Left lung (tissue), 10 donors: ENCODE measurements around the gene GPR142. TPM values are rescaled to one million over a fixed set of nuclear protein-coding genes. Genes with fewer than 3 reads are reported as not detected.

ENCODE experiments used
- ATAC-seq: fragments of 200-7000 bp; cut with Tn5 transposase; one replicate; pipeline ENCODE4 v1.9.1; 2020; ENCODE audit warnings: moderate library complexity
- DNase-seq, 4 donors: peaks; one replicate each; pipeline ENCODE4 v3.0.0-alpha.2; 2013 to 2020
- H3K27ac ChIP-seq, 2 donors: fragments of 200-600 bp; sonication (generic) in 1 of 2; one replicate each; pipeline versions ENCODE4 v1.5.0 to v1.8.0; 2020 to 2021
- H3K27me3 ChIP-seq, 2 donors: fragments of 200-600 bp; sonication (generic) in 1 of 2; one replicate each; pipeline versions ENCODE4 v1.5.0 to v1.8.0; 2020 to 2021
- H3K36me3 ChIP-seq, 2 donors: fragments of 200-600 bp; sonication (generic) in 1 of 2; one replicate each; pipeline versions ENCODE4 v1.5.0 to v1.8.0; 2020 to 2021
- H3K4me1 ChIP-seq, 2 donors: fragments of 200-600 bp; one replicate each; pipeline ENCODE4 v1.8.0; 2021
- H3K4me3 ChIP-seq, 2 donors: fragments of 200-600 bp; sonication (generic) in 1 of 2; one replicate each; pipeline versions ENCODE4 v1.5.0 to v1.8.0; 2020 to 2021; ENCODE audit warnings: mild to moderate bottlenecking in 1 of 2
- H3K9me3 ChIP-seq, 2 donors: fragments of 200-600 bp; sonication (generic) in 1 of 2; one replicate each; pipeline versions ENCODE4 v1.5.0 to v1.8.0; 2020 to 2021
- CTCF ChIP-seq, 2 donors: fragments of 200-600 bp; sonication (generic) in 1 of 2; IDR thresholded peaks; one replicate each; pipeline versions ENCODE4 v1.5.0 to v1.8.0; 2021; ENCODE audit warnings: antibody characterized with exemption in 2 of 2
- intact Hi-C, 2 donors: fragments of 100-400 bp; cut with DNase I; formaldehyde crosslinking; loops; one replicate each; pipeline versions ENCODE4 v1.11.2 to v1.14.2; 2022
- polyA plus RNA-seq, 6 donors: library from polyadenylated mRNA; unstranded; fragments of 120-200 nt; gene quantifications; one replicate each; pipeline ENCODE4 v1.2.1, GENCODE V29; 2013; ENCODE audit not compliant: insufficient read length in 6 of 6
- total RNA-seq, 2 donors: library from RNA; stranded (reverse); fragmentation: NEBNext Ultra II Directional; extraction: Animal tissue kit (Norgen Biotek cat#: 25700); gene quantifications; one replicate each; pipeline ENCODE4 v1.2.1, GENCODE V29; 2021
- donor health status: DM: no; HTN: yes; CAD: no.
- donor health status: DM: no; HTN: no; CAD: no.

GPR142 gene
- total and polyA plus RNA-seq, 8 donors, result 0.08 TPM; not detected in 6

GRCh38 chr17:74356646-74357465 lies 10.4 kb upstream of the GPR142 start:
- H3K9me3 ChIP-seq, result no peaks in the 10 kb centered on the region
- TF ChIP-seq CTCF (IDR thresholded peaks at IDR 0.05), result no peak
- intact Hi-C loops, result loop anchor here in 1 of 2 donors (10.0 kb wide), 2 partner anchors 52 to 152 kb away; partner anchors contain the start of gene RPL38
- H3K4me3 ChIP-seq, result no peak overlapping the region
- ATAC-seq (no peak), DNase-seq (no peak)
- no peaks in the 10 kb centered on the region for H3K36me3 ChIP-seq
- H3K27me3 ChIP-seq, result peaks cover 68 to 100% of the 10 kb centered on the region in 2 donors
- H3K4me1 ChIP-seq, result peaks cover 0 to 9% of the 10 kb centered on the region in 2 donors
- H3K27ac ChIP-seq, result no peak overlapping the region

GRCh38 chr17:74357466-74357809 lies 9.9 kb upstream of the GPR142 start:
- no peaks in the 10 kb centered on the region for H3K36me3 ChIP-seq
- H3K27me3 ChIP-seq, result peaks cover 68 to 100% of the 10 kb centered on the region in 2 donors
- H3K27ac ChIP-seq, result no peak overlapping the region
- TF ChIP-seq CTCF (IDR thresholded peaks at IDR 0.05), result no peak
- intact Hi-C loops, result loop anchor here in 1 of 2 donors (10.0 kb wide), 2 partner anchors 53 to 153 kb away; partner anchors contain the start of gene RPL38
- H3K9me3 ChIP-seq, result no peaks in the 10 kb centered on the region
- DNase-seq (no peak), ATAC-seq (no peak)
- peaks cover 0 to 9% of the 10 kb centered on the region in 2 donors for H3K4me1 ChIP-seq
- no peak overlapping the region for H3K4me3 ChIP-seq

- intact Hi-C loops, result loop anchor here in 1 of 2 donors (10.0 kb wide), 2 partner anchors 54 to 154 kb away; partner anchors contain the start of gene RPL38
- Histone ChIP-seq H3K36me3 (no peaks in the 10 kb centered on the region), H3K27ac (no peak overlapping the region), H3K9me3 (no peaks in the 10 kb centered on the region), H3K27me3 (peaks cover 63 to 96% of the 10 kb centered on the region in 2 donors), H3K4me1 (peaks cover 0 to 9% of the 10 kb centered on the region in 2 donors), H3K4me3 (no peak overlapping the region)
- DNase-seq (no peak), ATAC-seq (no peak)
- no peak for TF ChIP-seq CTCF (IDR thresholded peaks at IDR 0.05)
These were observed 8.6 kb upstream of the GPR142 start for GRCh38 chr17:74358697-74359096.

GRCh38 chr17:74359916-74360315 lies 7.4 kb upstream of the GPR142 start:
- Histone ChIP-seq H3K4me3 (no peak overlapping the region), H3K27me3 (peaks cover 52 to 83% of the 10 kb centered on the region in 2 donors), H3K27ac (no peak overlapping the region), H3K9me3 (no peaks in the 10 kb centered on the region), H3K4me1 (peaks cover 0 to 9% of the 10 kb centered on the region in 2 donors), H3K36me3 (no peaks in the 10 kb centered on the region)
- ATAC-seq, result no peak
- TF ChIP-seq CTCF (IDR thresholded peaks at IDR 0.05), result no peak
- intact Hi-C loops, result loop anchor here in 1 of 2 donors (10.0 kb wide), 2 partner anchors 55 to 155 kb away; partner anchors contain the start of gene RPL38
- no peak for DNase-seq

DNA sequence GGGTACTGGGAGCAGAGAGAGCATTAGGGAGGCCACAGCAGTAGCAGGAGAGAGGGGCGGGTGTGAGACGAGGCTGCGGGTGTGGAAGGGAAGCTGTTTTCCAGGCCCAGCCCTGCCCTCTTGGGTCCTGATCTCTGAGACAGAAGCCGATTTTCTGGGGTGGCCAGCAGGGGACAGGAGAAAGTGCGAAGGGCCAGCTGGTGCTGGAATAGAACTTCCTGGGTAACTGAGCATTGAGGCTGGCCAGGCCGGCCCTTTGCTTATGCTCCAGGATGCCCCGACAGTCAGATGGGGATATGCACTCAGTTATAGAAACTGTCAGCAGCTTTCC lies 6.4 kb upstream of the GPR142 start:
- H3K36me3 ChIP-seq, result no peaks in the 10 kb centered on the region
- no peak for TF ChIP-seq CTCF (IDR thresholded peaks at IDR 0.05)
- H3K27ac ChIP-seq, result no peak overlapping the region
- DNase-seq, result no peak
- ATAC-seq, result no peak
- H3K4me1 ChIP-seq, result peaks cover 0 to 9% of the 10 kb centered on the region in 2 donors
- peaks cover 49 to 74% of the 10 kb centered on the region in 2 donors for H3K27me3 ChIP-seq
- H3K9me3 ChIP-seq, result no peaks in the 10 kb centered on the region
- H3K4me3 ChIP-seq, result no peak overlapping the region
- intact Hi-C loops, result no loop called here
